ENCODE data around the gene INPP5A.
"Not testable (repeated sequence)": the region's sequence is repeated elsewhere in the genome, so short reads cannot be mapped to it uniquely, and the experiment has no call there.

The INPP5A gene

DNA sequence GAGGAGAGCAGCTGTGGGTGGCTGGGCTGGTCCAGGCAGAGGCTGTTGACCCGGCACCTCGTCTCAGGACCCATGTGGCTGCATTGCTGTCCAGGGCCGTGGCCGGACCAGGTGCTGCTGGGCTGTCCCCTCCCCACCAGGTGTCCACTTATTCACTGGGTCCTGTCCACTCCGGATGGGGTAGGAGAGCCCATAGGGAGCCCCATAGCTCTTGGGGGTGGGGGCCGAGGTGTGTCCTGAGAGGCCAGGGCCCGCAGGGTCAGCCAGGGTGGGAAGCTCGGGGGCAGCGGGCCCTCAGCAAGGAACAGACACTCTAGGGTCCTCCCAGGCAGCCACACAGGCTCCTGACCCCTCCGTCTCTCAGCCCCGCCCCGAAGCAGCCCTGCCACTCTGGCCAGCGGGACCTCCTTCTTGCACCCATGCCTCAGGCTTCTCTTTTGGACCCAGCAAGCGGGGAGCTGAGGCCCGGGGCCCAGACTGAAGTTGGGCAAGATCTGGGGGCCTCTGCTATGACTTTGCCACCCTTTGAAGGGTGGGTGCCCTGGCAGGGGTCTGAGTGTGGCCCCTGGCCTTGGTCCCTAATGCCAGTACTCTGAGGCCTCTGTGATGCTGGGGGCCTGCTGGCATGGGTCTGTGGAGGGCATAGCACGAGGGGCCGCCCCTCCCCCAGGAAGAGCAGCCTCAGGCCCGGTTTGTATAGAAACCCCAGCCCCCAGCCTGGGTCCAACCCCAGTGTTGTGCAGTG, 162.0 kb downstream of the INPP5A start:
- DNase-seq, result no peak

- no peak for DNase-seq
Measured at GRCh38 chr10:132700156-132701098, 162.8 kb downstream of the INPP5A start.

- DNase-seq, result no peak
Measured at GRCh38 chr10:132701099-132701845, 163.7 kb downstream of the INPP5A start.

DNA sequence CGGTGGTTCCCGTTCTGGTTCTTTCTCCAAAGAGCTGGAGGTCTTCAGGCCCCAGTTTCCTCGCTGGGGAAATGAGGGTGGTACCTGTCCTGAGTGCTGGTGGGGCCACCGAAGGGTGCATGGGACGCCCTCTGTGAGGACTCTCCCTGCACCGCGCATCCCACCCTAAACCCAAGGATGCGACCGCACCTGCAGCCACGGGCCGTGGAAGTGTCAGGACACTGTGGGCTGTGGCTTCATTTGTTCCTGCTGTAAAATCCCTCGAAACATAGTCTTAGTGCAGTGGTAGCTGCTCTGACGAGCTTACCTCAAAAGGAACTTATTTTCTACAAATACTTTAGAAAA, 164.2 kb downstream of the INPP5A start:
- no peak for DNase-seq

DNA sequence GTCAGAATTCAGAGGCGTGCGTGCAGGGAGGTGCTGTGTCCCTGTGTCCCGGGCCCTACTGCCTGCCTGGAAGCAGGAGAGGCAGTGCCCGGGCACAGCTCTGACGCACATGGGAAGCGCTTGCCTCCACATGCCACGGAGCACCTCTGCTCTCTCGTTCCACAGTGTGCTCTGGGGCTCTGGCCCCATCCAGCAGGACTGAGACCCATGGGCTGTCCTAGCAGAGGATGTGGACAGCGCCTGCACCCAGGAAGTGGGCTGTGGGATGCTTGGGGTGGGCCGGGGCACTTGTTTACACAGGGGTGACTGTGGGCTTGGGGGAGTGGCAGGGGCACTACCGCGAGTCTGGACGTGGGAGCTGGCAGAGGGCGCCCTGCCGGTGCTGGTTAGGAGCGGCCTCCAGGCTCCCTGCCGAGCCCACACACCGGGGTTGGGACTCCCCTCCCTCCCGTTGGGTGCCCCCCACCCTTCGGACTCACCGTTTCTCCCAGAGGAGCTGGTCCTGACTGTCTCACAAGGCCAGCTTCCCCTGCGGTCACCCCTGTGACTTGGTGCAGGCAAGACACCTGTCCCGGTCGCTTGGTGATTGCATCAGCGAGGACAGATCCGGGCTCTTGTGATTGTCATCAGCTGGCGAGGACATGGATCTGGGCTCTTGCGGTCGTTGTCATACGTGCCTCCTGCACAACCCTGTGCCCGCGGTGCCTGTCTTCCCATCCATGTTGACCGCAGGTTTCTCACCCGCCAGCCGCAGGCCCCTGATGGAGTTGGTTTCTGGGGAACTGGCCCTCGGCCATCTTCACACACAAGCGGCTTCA, 165.2 kb downstream of the INPP5A start:
- no peak for DNase-seq

GRCh38 chr10:132703419-132704007, 165.9 kb downstream of the INPP5A start:
- DNase-seq, result no peak

DNA sequence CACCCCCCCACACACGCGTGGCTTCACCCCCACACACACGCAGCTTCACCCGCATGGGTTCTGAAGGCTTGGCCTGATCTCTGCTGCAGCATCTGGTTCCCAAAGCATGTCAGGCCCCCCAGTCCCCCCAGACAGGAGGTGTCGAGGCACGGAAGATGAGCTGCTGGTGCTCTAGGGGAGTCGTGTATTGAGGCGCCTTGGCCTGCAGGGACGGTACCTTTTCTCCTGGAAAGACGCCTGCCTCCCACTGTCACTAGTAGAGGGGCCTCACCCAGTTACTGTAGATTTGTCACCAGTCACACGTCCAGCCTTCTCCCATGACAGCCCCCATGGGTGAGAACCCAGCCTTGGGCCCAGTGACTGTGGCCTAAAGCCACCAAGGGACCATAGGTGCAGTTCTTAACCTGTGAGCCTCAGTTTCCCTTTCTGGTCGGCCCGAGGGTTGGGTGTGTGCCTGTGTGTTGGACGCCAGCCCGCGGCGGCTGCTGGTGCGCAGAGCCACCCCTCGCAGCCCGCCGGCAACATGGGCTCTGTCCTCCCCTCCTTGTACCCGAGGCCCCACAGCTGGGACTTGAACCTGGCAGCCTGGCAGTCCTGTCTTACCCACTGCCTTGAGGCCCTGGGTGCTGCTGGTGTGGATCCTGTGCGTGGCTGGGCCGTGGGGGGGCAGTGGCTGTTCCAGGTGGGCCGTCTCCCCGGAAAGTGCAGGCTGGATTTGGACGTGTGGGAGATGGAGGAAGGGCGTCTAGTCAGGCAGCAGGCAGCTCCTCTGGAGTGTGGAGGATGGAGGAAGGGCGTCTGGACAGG, 166.6 kb downstream of the INPP5A start:
- DNase-seq, result no peak

DNA sequence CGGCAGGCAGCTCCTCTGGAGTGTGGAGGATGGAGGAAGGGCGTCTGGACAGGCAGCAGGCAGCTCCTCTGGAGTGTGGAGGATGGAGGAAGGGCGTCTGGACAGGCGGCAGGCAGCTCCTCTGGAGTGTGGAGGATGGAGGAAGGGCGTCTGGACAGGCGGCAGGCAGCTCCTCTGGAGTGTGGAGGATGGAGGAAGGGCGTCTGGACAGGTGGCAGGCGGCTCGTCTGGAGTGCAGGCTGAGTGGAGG, 167.2 kb downstream of the INPP5A start:
- not testable (repeated sequence) for DNase-seq

- no peak for DNase-seq
Measured at GRCh38 chr10:132705173-132705572, 167.6 kb downstream of the INPP5A start.

DNA sequence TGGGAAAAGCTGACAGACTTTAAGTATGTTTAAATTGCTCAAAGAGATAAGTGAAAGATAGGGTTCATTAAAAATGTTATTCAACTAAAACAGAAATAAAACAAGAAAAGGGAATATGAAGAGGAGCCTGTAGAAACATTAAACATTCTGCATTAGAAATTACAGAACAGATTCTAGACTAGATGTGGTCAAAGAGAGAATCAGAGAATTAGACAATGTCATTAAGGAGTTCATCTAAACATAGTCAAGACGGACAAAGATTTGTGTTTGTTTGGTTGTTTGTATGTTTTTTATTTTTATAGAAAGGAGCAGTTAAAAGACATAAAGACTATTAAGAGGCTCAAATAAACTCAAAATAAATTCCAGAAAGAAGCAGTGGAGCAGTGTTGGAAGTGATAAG, 168.4 kb downstream of the INPP5A start:
- no peak for DNase-seq

- DNase-seq, result no peak
Measured at GRCh38 chr10:132706701-132707100, 169.1 kb downstream of the INPP5A start.

DNA sequence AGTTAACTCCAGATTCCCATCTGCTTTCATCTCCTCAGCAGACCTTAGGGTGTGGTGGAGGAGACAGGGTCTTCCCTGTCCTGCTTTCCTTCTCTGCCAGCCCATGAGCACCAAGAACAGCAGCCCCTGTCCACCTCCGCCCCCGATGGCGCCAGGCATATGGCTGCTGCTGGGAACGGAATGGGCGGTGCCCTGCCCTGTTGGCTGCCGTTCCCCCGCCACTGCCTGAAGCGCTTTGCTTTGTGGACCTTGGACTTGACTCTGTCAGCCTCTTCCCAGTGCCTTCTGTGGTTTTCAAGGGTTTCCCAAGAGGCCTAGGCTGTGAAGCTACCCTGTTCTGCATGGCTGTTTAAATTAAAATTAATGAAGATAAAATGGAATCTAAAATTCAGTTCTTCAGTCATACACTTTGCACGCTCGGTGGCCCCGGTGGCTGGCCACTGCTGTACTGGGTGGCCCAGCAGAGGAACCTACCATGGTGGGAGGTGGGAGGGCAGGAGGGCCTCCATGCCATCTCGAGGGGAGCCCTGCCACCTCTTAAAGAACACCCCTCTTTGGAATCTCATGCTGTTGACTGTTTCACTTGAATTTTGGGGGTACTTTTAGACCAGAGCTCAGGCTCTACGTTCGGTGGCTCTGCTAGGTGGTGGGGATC, 169.7 kb downstream of the INPP5A start:
- DNase-seq, result no peak

- no peak for DNase-seq
Measured at GRCh38 chr10:132707776-132708171, 170.2 kb downstream of the INPP5A start.

- DNase-seq, result no peak
Measured at GRCh38 chr10:132708441-132708840, 170.9 kb downstream of the INPP5A start.

DNA sequence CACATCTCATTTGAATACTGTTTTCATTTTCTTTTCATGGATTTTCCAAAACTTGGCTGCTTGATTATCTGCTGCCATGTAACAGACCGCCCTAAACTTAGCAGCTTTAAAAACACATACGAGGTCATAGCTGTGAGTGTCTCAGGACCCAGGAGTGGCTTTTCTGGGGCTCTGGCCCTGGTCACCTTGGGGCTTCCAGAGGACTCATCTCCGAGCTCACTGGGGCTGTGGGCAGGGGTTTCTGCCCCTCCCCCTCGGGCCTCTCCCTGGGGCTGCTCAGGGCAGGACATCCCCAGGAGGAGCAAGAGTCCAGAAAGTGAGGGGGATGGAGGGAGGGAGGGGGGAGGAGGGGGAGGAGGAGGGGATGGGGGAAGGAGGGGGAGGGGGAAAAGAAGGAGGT, 171.3 kb downstream of the INPP5A start:
- DNase-seq, result no peak

GRCh38 chr10:132709471-132709951, 171.9 kb downstream of the INPP5A start:
- DNase-seq, result no peak

DNA sequence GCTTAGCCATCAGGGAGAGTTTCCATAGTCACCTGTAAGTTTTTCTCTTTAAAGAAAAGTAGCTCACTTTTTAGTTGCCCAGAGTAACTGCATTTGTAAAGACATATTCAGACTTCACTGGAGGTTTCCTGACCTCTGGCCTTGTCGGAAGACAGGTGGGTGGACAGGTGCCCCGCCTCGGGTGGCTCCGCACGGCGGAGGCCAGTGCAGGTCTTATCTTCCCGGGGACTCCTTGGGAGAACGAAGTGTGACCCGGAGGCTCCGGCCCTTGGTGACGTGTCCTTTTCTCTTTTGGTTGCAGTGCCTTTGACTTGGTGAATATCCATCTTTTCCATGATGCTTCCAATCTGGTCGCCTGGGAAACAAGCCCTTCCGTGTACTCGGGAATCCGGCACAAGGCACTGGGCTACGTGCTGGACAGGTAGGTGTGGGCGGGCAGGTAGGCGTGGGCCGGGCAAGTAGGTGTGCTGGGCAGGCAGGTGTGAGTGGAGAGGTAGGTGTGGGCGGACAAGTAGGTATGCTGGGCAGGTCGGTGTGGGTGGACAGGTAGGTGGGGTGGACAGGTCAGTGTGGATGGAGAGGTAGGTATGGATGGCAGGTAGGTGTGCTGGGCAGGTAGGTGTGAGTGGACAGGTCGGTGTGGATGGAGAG, 172.6 kb downstream of the INPP5A start:
- DNase-seq, result no peak

DNA sequence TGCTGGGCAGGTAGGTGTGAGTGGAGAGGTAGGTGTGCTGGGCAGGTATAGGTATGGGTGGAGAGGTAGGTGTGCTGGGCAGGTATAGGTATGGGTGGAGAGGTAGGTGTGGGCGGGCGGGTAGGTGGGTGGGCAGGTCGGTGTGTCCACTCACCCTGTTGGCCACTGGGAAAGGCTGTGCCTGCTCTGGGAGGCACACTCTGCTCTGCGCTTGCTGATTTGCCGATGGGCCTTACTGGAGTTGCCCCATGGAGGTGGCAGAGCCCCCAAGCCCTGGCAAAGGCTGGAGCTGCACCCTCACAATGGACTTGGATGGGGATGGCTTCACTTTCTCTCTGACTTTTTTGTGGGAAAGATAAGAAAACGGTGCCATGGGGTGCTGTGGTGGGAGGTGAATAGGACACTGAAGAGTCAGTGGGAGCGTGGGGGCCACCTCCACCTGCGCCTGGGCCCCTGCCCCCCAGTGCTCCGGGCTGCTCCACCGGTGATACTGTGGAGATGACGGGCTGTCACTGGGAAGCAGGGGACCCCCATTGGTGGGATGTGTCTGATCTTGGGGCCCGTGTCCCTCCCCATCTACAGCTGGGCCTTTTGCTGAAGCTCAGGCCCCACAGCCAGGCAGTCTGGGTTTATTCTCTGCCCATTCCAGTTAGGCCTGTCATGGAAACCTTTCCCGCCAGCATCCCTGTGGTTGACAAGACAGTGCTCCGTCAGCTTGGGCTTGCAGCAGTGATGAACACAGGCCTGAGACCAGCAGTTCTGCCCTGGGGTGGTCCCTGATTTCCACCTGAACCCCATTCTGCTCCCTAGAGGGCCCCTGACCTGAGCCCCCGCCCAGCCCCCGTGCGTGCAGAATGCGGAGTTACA, 173.4 kb downstream of the INPP5A start:
- no peak for DNase-seq

- DNase-seq, result no peak
Measured at GRCh38 chr10:132711613-132712121, 174.1 kb downstream of the INPP5A start.
